HEK293T (cell line): ENCODE measurements around the gene MED7.

Experiments used
- CTCF ChIA-PET: fragments of 350-600 bp; formaldehyde crosslinking; extraction: SDS; loops from one replicate; lab custom pipeline; 2021; ENCODE audit warnings: antibody characterized with exemption, inconsistent platforms; lab: Yijun Ruan, JAX
- POLR2A ChIA-PET: fragments of 350-600 bp; formaldehyde crosslinking; extraction: SDS; loops from one replicate; lab custom pipeline; 2020; ENCODE audit warnings: antibody characterized with exemption, inconsistent platforms; lab: Yijun Ruan, JAX
- DNase-seq: peaks from one replicate; pipeline ENCODE4 v3.0.0; 2012; ENCODE audit warnings: mixed read lengths; ENCODE audit errors: extremely low spot score
- ARNT ChIP-seq: fragments of 450-650 bp; IDR thresholded peaks from 2 replicates; pipeline ENCODE4 v1.6.1; 2017; ENCODE audit warnings: mild to moderate bottlenecking
- BHLHE40 ChIP-seq: fragments of 450-650 bp; IDR thresholded peaks from 2 replicates; pipeline ENCODE4 v1.6.1; 2016; ENCODE audit warnings: mild to moderate bottlenecking, moderate library complexity, borderline replicate concordance
- CTBP1 ChIP-seq: fragments of 450-650 bp; IDR thresholded peaks from 2 replicates; pipeline ENCODE4 v1.6.1; 2016; ENCODE audit warnings: borderline replicate concordance
- ELF4 ChIP-seq: fragments of 450-650 bp; IDR thresholded peaks from 2 replicates; pipeline ENCODE4 v1.6.1; 2017; ENCODE audit warnings: antibody characterized with exemption
- FOXA1 ChIP-seq: fragments of 450-650 bp; IDR thresholded peaks from 2 replicates; pipeline ENCODE4 v1.6.1; 2016; ENCODE audit warnings: mild to moderate bottlenecking
- FOXK2 ChIP-seq: fragments of 450-650 bp; IDR thresholded peaks from 2 replicates; pipeline ENCODE4 v1.6.1; 2016; ENCODE audit warnings: mild to moderate bottlenecking
- FOXM1 ChIP-seq: fragments of 450-650 bp; IDR thresholded peaks from 2 replicates; pipeline ENCODE4 v1.6.1; 2017; ENCODE audit warnings: mild to moderate bottlenecking, borderline replicate concordance
- HDGF ChIP-seq: fragments of 450-650 bp; IDR thresholded peaks from 2 replicates; pipeline ENCODE4 v1.6.1; 2017; ENCODE audit warnings: antibody characterized with exemption, borderline replicate concordance
- L3MBTL2 ChIP-seq: fragments of 450-650 bp; conservative IDR thresholded peaks from 2 replicates; pipeline ENCODE4 v1.6.1; 2016; ENCODE audit warnings: mild to moderate bottlenecking
- LEF1 ChIP-seq: fragments of 450-650 bp; IDR thresholded peaks from 2 replicates; pipeline ENCODE4 v1.6.1; 2017; ENCODE audit warnings: mild to moderate bottlenecking, borderline replicate concordance
- NFRKB ChIP-seq: fragments of 450-650 bp; IDR thresholded peaks from 2 replicates; pipeline ENCODE4 v1.6.1; 2016; ENCODE audit warnings: mild to moderate bottlenecking, moderate library complexity
- SP1 ChIP-seq: fragments of 450-650 bp; IDR thresholded peaks from 2 replicates; pipeline ENCODE4 v1.6.1; 2017
- SUZ12 ChIP-seq: fragments of 450-650 bp; IDR thresholded peaks from 2 replicates; pipeline ENCODE4 v1.6.1; 2016; ENCODE audit warnings: mild to moderate bottlenecking
- TARDBP ChIP-seq: fragments of 450-650 bp; IDR thresholded peaks from 2 replicates; pipeline ENCODE4 v1.6.1; 2016
- ZNF384 ChIP-seq: fragments of 450-650 bp; IDR thresholded peaks from 2 replicates; pipeline ENCODE4 v1.6.1; 2016
- TF ChIP-seq, protein P1 (sequence below): fragments of 450-650 bp; IDR thresholded peaks from 2 replicates; pipeline ENCODE4 v1.6.1; 2016

The MED7 gene

GRCh38 chr5:157137691-157138090 lies 5.0 kb downstream of the MED7 start:
- TF ChIP-seq FOXA1 (no peak), ZNF384 (no peak), TARDBP (no peak), NFRKB (no peak)
- TF ChIP-seq, protein P1, sequence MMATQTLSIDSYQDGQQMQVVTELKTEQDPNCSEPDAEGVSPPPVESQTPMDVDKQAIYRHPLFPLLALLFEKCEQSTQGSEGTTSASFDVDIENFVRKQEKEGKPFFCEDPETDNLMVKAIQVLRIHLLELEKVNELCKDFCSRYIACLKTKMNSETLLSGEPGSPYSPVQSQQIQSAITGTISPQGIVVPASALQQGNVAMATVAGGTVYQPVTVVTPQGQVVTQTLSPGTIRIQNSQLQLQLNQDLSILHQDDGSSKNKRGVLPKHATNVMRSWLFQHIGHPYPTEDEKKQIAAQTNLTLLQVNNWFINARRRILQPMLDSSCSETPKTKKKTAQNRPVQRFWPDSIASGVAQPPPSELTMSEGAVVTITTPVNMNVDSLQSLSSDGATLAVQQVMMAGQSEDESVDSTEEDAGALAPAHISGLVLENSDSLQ, result no peak
- ChIA-PET POLR2A (interaction anchor here (1.0 kb wide), 1 partner anchor 9 kb away, joined by 3 read pairs; no protein-coding TSS in a partner anchor), CTCF (no interaction called here)
- DNase-seq, result no peak

GRCh38 chr5:157132281-157132612 lies 10.4 kb downstream of the MED7 start:
- CTCF ChIA-PET, result interaction anchor here (0.6 to 1.9 kb wide), 6 partner anchors 10 to 1189 kb away, joined by 3 to 9 read pairs (median 4); partner anchors contain the start of gene MED7
- POLR2A ChIA-PET, result interaction anchor here (3.0 kb wide), 1 partner anchor 10 kb away, joined by 22 read pairs; the partner anchor contains the start of gene MED7
- TF ChIP-seq CTBP1 (no peak), SUZ12 (no peak), LEF1 (no peak), FOXK2 (no peak), NFRKB (no peak), ZNF384 (no peak), ELF4 (no peak), BHLHE40 (no peak), FOXA1 (no peak), SP1 (no peak), L3MBTL2 (no peak), HDGF (no peak), FOXM1 (no peak), TARDBP (no peak), ARNT (no peak)
- TF ChIP-seq, protein P1, result no peak
- DNase-seq, result no peak

DNA sequence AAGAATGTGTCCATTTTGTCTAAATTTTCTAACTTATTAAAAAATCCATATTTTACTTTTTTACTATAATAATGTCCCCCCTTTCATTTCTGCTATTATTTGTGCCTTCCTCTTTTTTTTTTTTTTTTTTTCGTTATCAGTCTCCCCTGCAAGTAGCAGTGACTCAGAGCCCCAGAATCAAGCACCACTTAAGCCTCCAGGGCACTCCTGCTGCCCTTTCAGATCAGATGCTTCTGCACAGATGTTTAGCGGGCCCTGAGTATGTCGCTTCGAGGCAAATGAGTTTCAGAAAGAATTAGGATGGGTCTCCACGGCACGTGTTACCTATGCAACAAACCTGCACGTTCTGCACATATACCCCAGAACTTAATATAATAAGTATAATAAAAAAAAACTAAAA lies 11.7 kb downstream of the MED7 start:
- ChIA-PET POLR2A (no interaction called here), CTCF (interaction anchor here (0.6 kb wide), 2 partner anchors 12 to 1426 kb away, joined by 3 to 5 read pairs; partner anchors contain the start of gene MED7)
- TF ChIP-seq ARNT (no peak), LEF1 (no peak), SP1 (no peak), BHLHE40 (no peak), ELF4 (no peak), CTBP1 (no peak), FOXA1 (no peak), SUZ12 (no peak), ZNF384 (no peak), TARDBP (no peak), L3MBTL2 (no peak)
- TF ChIP-seq, protein P1, result no peak
- DNase-seq, result no peak

DNA sequence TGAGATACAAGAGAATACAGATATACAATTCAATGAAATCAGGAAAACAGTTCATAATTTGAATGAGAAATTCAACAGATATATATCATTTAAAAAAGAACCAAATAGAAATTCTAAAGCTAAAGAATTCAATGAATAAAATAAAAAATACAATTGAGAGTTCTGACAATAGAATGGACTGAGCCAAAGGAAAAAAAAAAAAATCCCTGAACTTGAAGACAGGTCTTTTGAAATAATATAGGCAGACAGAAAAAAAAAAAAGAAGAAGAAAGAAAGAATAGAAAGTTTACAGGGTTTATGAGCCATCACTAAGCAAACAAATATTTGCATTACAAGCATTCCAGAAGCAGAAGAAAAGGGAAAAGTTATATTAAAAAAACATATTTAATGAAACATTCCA lies 21.0 kb downstream of the MED7 start:
- CTCF ChIA-PET, result no interaction called here
- no peak for DNase-seq
- POLR2A ChIA-PET, result no interaction called here

DNA sequence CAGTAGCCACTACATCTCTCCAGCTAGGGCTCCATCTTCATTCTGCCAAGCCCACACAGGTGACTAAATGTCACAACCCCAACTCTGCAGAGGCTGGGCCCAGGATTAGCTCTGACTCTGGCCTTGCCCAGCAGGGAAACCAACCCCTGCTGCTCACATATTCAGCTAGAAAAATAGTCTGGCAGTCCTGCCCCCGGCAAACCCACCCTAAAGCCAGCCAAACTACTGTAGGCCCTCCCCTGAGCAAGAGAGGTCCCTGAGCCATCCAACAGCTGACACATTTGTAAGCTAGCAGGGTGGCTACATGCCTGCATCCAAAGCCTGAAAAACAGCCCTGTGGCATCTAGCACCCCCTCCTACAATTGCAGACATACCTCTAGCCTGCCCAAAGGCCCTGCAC lies 22.6 kb downstream of the MED7 start:
- DNase-seq, result no peak
- CTCF ChIA-PET, result interaction anchor here (0.6 kb wide), 1 partner anchor 37 kb away, joined by 3 read pairs; no protein-coding TSS in a partner anchor
- TF ChIP-seq ZNF384, result no peak
- POLR2A ChIA-PET, result no interaction called here

More for the DNA sequence above, 21.0 kb downstream of the MED7 start:
- TF ChIP-seq SP1, result no peak
- TF ChIP-seq HDGF, result no peak
- no peak for TF ChIP-seq SUZ12
- TF ChIP-seq, protein P1, result no peak
- no peak for TF ChIP-seq BHLHE40
- no peak for TF ChIP-seq CTBP1

DNA sequence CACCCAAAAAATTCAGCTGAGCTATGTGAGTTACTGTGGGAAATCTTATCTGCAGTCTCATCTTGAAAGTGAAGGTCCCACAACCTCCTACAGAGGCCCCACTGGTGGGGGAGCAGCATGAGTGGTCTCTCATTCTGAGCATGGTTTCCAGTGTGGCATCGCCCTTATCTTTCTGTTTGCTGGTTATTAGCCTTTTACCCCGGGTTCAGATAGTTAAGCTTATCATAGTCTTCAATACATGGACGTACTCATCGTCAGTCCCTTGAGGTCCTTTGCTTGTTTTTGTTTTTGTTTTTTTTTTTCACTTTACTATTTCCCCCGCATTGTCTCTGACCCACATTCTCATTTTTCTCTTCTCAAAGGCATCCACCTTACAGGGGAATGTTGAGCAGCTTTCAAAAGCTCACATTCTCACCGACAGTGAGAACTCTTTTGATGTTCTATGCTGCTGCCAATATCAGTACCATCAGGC lies 26.1 kb downstream of the MED7 start:
- ChIA-PET POLR2A (no interaction called here), CTCF (no interaction called here)
- TF ChIP-seq NFRKB (no peak), ELF4 (no peak), LEF1 (no peak)
- no peak for DNase-seq

GRCh38 chr5:157115502-157115901 lies 27.2 kb downstream of the MED7 start:
- ChIA-PET CTCF (no interaction called here), POLR2A (interaction anchor here (0.6 kb wide), 1 partner anchor 27 kb away, joined by 4 read pairs; the partner anchor contains the start of gene MED7)
- DNase-seq, result no peak
- TF ChIP-seq TARDBP (no peak), BHLHE40 (no peak), CTBP1 (no peak)
